HG03558 (cell line): ENCODE results near the gene VAC14.
"Not testable (repeated sequence)": the region's sequence is repeated elsewhere in the genome, so short reads cannot be mapped to it uniquely, and the experiment has no call there.

ENCODE experiments used
- ATAC-seq: cut with Tn5 transposase; IDR thresholded peaks from one replicate; pipeline ENCODE4 v1.9.1; 2021; ENCODE audit warnings: moderate number of reproducible peaks; ENCODE audit not compliant: unreplicated experiment; ENCODE audit errors: extremely low read depth

The VAC14 gene

GRCh38 chr16:70670938-70671337 lies 130.0 kb downstream of the VAC14 start:
- ATAC-seq = not testable (repeated sequence)

DNA sequence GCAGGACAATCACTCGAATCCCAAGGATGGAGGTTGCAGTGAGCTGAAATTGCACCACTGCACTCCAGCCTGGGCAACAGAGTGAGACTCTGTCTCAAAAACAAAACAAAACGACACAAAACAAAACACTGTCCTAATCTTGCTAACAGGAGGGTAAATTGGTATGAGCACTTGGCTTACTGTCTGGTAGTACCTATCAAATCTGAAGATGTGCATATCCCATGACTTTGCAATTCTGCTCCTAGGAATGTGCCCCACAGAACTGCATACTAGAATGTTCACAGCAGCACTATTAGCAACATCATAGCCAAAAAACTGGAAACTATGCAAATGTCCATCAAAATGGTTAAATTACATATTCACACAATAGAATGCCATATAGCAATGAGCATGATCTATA lies 130.8 kb downstream of the VAC14 start:
- ATAC-seq = no peak

DNA sequence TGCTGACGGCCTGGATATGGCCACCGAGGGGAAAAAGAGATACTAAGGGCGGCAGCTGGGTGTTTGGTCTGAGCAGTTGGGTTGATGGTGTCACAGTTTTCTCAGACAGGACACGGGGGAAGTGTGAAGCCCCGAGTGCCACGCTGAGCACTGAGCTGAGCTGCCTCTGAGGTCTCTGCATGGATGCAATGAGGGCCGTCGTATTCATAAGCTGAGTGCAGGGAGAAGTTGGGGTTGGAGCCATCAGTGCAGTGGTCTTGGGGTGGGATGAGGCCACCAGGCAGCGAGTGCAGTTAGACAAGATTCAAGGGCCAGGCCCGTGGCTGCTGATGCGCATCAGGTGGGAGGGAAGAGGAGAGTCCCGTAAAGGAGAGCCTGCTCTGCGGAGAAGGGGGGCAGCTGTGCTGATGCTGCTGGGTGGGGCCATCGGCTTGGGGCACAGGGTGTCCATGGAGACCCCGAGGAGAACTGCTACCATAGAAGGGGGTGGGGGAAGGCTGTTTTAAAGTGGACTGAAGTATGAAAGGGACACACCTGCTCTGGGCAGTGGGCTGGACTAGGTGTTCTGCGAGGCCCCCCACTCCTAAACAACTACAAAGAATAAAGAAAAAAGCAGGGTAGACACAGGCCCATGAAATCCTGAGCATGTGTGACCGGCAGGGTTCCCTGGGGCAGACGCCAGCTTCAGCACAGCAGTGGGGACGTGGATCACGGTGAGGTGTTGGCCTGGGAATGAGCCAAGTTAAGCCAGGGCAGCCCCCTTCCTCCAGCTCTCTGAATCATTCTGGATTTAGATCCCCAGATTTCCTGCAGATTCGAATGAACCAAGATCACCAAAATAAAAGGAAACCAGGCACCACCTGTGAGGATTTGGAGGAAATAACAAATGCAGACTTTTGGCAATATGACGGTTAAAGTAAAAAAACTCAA lies 134.9 kb downstream of the VAC14 start:
- ATAC-seq = no peak

- no peak for ATAC-seq
Measured at GRCh38 chr16:70665113-70665694, 135.8 kb downstream of the VAC14 start.

DNA sequence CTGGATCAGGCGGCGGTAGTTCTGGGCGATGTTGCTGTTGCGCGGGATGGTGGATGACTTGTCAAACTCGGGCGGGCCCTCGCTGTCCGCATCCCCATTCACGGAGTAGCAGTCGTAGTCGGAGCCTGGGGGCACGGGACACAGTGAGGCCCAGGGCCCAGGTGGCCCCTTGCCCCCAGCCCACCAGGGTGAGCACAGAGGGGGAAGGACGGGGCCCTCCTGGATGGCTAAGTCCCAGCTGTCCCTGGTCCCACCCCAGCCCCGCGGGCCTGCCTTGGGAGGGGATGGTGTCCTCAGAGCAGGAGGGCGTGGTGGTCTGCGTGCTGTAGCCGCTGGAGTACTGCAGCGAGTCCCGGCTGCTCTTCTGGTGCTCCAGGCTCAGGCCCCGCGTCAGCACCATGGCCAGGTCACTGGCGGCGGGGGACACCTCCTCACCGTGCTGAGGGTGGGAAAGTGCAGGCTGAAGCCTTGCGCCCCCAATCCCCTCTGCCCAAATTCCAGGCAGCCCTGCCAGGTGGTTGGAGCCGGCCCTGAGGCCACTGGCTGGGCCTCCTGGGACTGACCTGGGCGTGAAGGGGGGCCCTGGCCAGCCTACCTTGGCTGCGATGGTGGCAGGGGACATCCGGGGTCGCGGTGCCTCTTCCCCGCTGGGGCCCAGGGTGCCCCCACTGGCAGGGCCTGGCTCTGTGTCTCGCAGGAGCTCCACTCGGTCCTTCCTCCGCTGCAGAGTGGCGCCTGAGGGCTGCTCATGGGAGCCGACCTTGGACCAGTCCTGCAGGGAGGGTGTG lies 136.4 kb downstream of the VAC14 start:
- ATAC-seq = no peak

DNA sequence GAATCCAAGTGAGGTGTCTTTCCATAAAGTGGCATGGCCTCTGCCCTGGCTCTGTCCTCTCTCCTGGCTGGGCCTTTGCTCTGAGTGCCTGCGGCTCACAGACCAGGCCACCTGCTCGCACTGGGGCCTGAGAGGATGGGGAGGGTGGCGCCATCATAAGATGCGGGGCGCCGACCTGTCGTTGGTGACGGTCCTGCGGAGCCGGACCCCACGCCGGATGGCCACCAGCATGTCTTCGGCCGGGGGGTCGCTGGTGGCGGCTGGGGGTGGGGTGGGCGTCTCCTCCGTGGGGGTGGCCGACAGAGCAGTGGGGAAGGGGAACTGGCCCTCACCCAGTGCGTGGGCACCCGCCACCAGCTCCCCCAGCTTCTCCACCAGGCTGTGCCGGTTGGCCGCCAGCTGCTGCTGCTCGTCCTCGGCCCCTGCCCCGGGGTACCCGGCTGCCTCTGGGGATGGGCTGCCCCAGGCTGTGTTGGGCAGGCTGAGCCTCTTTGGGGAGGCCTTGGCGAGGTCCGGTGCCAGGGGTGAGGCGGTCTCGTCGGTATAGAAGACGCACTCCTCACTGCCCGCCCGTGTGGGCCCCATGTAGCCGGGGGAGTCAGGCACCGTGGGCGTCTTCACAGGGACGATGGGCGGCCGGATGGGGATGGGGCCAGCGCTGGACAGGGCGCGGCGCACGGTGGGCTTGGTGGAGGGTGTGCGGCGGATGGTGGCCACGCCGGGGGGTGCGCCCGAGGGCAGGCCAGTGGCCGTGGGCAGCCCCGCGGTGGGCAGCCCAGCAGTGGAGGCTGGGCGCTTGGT lies 137.2 kb downstream of the VAC14 start:
- no peak for ATAC-seq

- ATAC-seq = no peak
Measured at GRCh38 chr16:70662991-70663523, 137.9 kb downstream of the VAC14 start.

- no peak for ATAC-seq
Measured at GRCh38 chr16:70661918-70662641, 138.9 kb downstream of the VAC14 start.

DNA sequence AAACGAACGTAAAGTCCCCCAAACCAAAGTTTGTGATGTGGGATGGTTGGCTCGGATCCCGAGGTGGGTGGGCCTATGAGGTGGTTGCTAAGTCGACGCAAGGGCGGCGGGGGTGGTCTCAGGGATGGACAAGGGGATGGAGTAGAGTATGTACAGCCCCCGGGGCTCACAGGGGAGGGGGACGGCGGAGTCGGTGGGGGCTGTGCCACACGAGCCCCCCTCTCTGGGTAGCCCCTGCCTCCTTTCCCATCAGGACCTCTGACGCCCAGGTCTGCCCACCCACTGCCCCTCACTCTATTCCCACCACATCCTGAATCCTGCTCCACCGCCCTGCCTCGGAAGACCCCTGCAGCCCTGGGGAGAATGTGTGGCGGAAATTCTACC lies 139.4 kb downstream of the VAC14 start:
- no peak for ATAC-seq

DNA sequence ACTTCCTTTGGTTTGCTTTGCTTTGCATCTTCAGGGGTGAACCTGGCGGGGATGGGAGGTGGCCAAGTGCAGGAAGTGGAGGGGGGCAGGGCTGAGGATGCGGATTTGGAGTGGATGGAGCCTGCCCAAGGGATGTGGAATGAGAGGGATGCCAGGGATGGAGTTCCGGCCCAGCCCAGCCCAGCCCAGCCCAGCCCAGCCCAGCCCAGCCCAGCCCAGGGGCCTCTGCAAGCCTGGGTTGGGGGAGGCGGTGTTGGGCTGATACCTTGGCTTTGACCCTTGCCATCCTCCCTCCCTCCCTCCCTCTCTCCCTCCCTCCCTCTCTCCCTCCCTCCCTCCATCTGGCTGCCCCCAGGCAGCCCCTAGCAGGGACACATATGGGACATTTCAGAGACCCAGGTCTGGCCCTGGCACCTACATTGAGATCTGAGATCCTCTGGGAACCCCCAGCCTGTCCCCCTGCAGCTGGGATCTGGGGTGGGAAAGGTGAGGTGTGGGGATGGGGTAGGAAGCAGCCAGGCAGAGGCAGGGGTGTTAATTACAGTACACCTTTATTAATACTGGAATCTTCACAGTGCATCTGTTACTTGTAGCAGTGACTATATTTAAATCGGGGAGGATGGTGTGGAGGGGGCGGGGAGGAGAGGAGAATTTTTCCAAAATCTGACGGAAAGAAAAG lies 140.1 kb downstream of the VAC14 start:
- no peak for ATAC-seq

DNA sequence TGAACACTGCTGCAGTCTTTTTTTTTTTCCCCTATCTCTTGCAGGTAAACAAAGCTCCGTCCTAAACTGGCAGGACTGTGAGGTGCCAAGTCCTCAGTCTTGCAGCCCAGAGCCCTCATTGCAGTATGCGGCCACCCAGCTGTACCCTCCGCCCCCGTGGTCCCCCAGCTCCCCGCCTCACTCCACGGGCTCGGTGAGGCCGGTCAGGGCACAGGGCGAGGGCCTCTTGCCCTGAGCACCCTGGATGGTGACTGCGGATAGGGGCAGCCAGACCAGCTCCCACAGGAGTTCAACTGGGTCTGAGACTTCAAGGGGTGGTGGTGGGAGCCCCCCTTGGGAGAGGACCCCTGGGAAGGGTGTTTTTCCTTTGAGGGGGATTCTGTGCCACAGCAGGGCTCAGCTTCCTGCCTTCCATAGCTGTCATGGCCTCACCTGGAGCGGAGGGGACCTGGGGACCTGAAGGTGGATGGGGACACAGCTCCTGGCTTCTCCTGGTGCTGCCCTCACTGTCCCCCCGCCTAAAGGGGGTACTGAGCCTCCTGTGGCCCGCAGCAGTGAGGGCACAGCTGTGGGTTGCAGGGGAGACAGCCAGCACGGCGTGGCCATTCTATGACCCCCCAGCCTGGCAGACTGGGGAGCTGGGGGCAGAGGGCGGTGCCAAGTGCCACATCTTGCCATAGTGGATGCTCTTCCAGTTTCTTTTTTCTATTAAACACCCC lies 140.8 kb downstream of the VAC14 start:
- ATAC-seq = no peak

- no peak for ATAC-seq
Measured at GRCh38 chr16:70659546-70659945, 141.4 kb downstream of the VAC14 start.

GRCh38 chr16:70658921-70659320 lies 142.0 kb downstream of the VAC14 start:
- no peak for ATAC-seq

- no peak for ATAC-seq
Measured at GRCh38 chr16:70657956-70658355, 143.0 kb downstream of the VAC14 start.

GRCh38 chr16:70656712-70657263 lies 144.2 kb downstream of the VAC14 start:
- ATAC-seq = no peak

DNA sequence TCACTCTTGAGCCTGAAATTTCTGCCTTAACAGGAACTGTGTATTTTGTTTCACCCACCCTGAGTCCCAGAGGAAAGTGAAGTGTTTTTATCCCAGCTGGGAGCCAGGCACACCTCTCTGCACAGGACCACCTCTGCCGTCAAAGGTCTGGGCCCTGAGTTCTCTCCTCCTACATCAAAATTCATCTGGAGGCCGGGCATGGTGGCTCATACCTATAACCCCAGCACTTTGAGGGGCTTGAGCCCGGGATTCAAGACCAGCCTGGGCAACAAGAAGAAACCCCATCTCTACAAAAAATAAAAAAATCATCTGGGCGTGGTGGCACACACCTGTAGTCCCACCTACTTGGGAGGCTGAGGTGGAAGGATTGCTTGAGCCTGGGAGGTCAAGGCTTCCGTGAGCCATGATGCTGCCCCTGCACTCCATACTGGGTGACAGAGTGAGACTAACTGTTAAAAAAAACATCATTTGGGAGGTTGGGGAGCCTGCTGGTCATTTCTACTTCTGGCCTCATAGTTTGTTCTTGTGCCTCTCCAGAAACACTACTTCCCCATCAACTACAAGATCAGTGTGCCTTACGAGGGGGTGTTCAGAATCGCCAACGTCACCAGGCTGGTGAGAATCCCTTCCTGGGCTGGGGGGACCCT lies 144.8 kb downstream of the VAC14 start:
- ATAC-seq = no peak
